Endothelial cell of umbilical vein (primary cell): ENCODE data around the gene PIGB. TPM values are rescaled to one million over a fixed set of nuclear protein-coding genes. Genes with fewer than 3 reads are reported as not detected.
A peak's percentile ranks its signal among the peaks of the same experiment; 100 is the strongest.

Experiments used
- BruUV-seq: library from RNA; stranded (reverse); fragments of 400-500 nt; replicated peaks from 2 replicates; lab custom pipeline; 2021; lab: Mats Ljungman, UMichigan
- CTCF ChIA-PET: fragments of 300-600, 350-600 bp; sonication (Branson Sonifier 250); formaldehyde crosslinking; loops from one replicate; lab custom pipeline; 2021; ENCODE audit warnings: antibody characterized with exemption, inconsistent platforms; lab: Charles Lee
- POLR2A ChIA-PET: fragments of 300-600, 350-600 bp; sonication (Branson Sonifier 250); formaldehyde crosslinking; loops from one replicate; lab custom pipeline; 2021; ENCODE audit warnings: antibody characterized with exemption, inconsistent platforms; lab: Charles Lee
- DNase-seq: peaks from one replicate; pipeline ENCODE4 v3.0.0-alpha.2; 2011; ENCODE audit warnings: low read depth, low spot score
- FAIRE-seq: peaks from 2 replicates; lab custom pipeline; 2011; peaks lifted over from hg19 to GRCh38; lab: Jason Lieb, UNC
- H2AFZ ChIP-seq: 2 replicates; pipeline ENCODE4 v1.6.0; 2012; ENCODE audit warnings: low read depth, low read length, control low read depth, inconsistent platforms
- H3K27ac ChIP-seq: 2 replicates; pipeline ENCODE4 v1.5.1; 2011; ENCODE audit warnings: low read depth, mild to moderate bottlenecking, control low read depth, low read length, moderate library complexity; ENCODE audit not compliant: insufficient read depth
- H3K27me3 ChIP-seq, 2 experiments: 2 replicates each; pipeline versions ENCODE4 v1.6.0 to v1.6.1; 2011; ENCODE audit warnings: low read length in 2 of 2, mixed read lengths in 1 of 2; ENCODE audit not compliant: control insufficient read depth in 2 of 2, insufficient read depth in 2 of 2
- H3K36me3 ChIP-seq, 2 experiments: 2 replicates in 1 of 2; 3 replicates in 1 of 2; pipeline ENCODE4 v1.5.1; 2011; ENCODE audit warnings: low read length in 2 of 2, mild to moderate bottlenecking in 1 of 2, moderate library complexity in 1 of 2; ENCODE audit not compliant: control insufficient read depth in 2 of 2, insufficient read depth in 2 of 2; ENCODE audit errors: extremely low read depth in 1 of 2
- H3K4me1 ChIP-seq: 3 replicates; pipeline ENCODE4 v1.5.1; 2011; ENCODE audit warnings: mild to moderate bottlenecking, low read length; ENCODE audit not compliant: control insufficient read depth, insufficient read depth; ENCODE audit errors: extremely low read depth
- H3K4me2 ChIP-seq: 2 replicates; pipeline ENCODE4 v1.6.1; 2011; ENCODE audit warnings: low read length, control low read depth, mixed read lengths; ENCODE audit not compliant: insufficient read depth
- H3K4me3 ChIP-seq, 3 experiments: fragments of 200-600 bp in 1 of 3; sonication (generic), shearing (Covaris generic) in 1 of 3; replicated peaks in 1 of 3; 2 replicates each; pipeline ENCODE4 v1.5.1; 2011 to 2016; ENCODE audit warnings: control low read depth in 3 of 3, low read length in 3 of 3, mild to moderate bottlenecking in 2 of 3, inconsistent platforms in 1 of 3, low read depth in 1 of 3, moderate library complexity in 1 of 3; ENCODE audit not compliant: insufficient read depth in 1 of 3
- H3K79me2 ChIP-seq: 2 replicates; pipeline ENCODE4 v1.6.0; 2012; ENCODE audit warnings: low read length, inconsistent platforms; ENCODE audit not compliant: control insufficient read depth, insufficient read depth
- H3K9ac ChIP-seq: replicated peaks from 2 replicates; pipeline ENCODE3; 2011; ENCODE audit warnings: low read length, control low read depth; ENCODE audit not compliant: insufficient read depth; ENCODE audit errors: extremely low read depth
- H3K9me1 ChIP-seq: replicated peaks from 3 replicates; pipeline ENCODE4 v1.6.0; 2011; ENCODE audit warnings: mild to moderate bottlenecking, low read length; ENCODE audit not compliant: control insufficient read depth, insufficient read depth; ENCODE audit errors: extremely low read depth
- H3K9me3 ChIP-seq: replicated peaks from 2 replicates; pipeline ENCODE4 v1.5.1; 2012; ENCODE audit warnings: low read length, inconsistent platforms; ENCODE audit not compliant: control insufficient read depth, insufficient read depth
- H4K20me1 ChIP-seq: replicated peaks from 2 replicates; pipeline ENCODE3; 2011; ENCODE audit warnings: mild to moderate bottlenecking, low read length; ENCODE audit not compliant: control insufficient read depth, insufficient read depth; ENCODE audit errors: extremely low read depth
- CTCF ChIP-seq, 2 donors: IDR thresholded peaks; 1 replicate in 1 of 2; 2 replicates in 1 of 2; pipeline ENCODE4 v1.5.1; 2011; ENCODE audit warnings: low read length in 2 of 2, mild to moderate bottlenecking in 2 of 2, moderate library complexity in 2 of 2, control low read depth in 1 of 2, inconsistent platforms in 1 of 2, low read depth in 1 of 2; ENCODE audit not compliant: insufficient read depth in 1 of 2; ENCODE audit errors: extremely low read depth in 1 of 2
- EZH2 ChIP-seq: IDR thresholded peaks from 2 replicates; pipeline ENCODE4 v1.6.1; 2012; ENCODE audit warnings: borderline replicate concordance, low read depth, mild to moderate bottlenecking, moderate library complexity, low read length, inconsistent platforms; ENCODE audit not compliant: severe bottlenecking
- FOS ChIP-seq: IDR thresholded peaks from 2 replicates; pipeline ENCODE4 v1.6.1; 2011; ENCODE audit warnings: mild to moderate bottlenecking, low read length, moderate library complexity, borderline replicate concordance; ENCODE audit not compliant: insufficient read depth
- GATA2 ChIP-seq: IDR thresholded peaks from 2 replicates; pipeline ENCODE4 v1.7.0; 2011; ENCODE audit warnings: low read depth, mild to moderate bottlenecking, moderate library complexity, mixed read lengths, low read length; ENCODE audit not compliant: insufficient read length, insufficient read depth
- JUN ChIP-seq: IDR thresholded peaks from 2 replicates; pipeline ENCODE4 v1.6.1; 2011; ENCODE audit warnings: borderline replicate concordance, low read depth; ENCODE audit not compliant: insufficient read length, insufficient read depth
- MYC ChIP-seq: IDR thresholded peaks from one replicate; pipeline ENCODE4 v1.6.1; 2011; ENCODE audit warnings: mild to moderate bottlenecking, low read depth, low read length
- POLR2A ChIP-seq: IDR thresholded peaks from 2 replicates; pipeline ENCODE4 v1.6.1; 2012; ENCODE audit warnings: low read depth, mild to moderate bottlenecking, control low read depth, low read length
- POLR2AphosphoS5 ChIP-seq: IDR thresholded peaks from 2 replicates; pipeline ENCODE4 v1.6.1; 2012; ENCODE audit warnings: low read depth, mild to moderate bottlenecking, control low read depth, low read length, moderate library complexity; ENCODE audit not compliant: insufficient read depth
- dilution Hi-C: fragments of 300-500 bp; cut with MboI; formaldehyde crosslinking; loops from one replicate; pipeline ENCODE4 v1.15.0; 2019; ENCODE audit warnings: low sequenced_read_pairs; ENCODE audit not compliant: extremely low pct_ligation_motif_present
- intact Hi-C: fragments of 100-400 bp; cut with micrococcal nuclease; formaldehyde crosslinking; loops from one replicate; pipeline ENCODE4 v1.10.0; 2022
- polyA plus RNA-seq, 4 experiments: library from polyadenylated mRNA; depleted of rRNA in 3 of 4; stranded (reverse) in 3 of 4; unstranded in 1 of 4; fragments of >200 nt; gene quantifications; 2 replicates each; pipeline versions ENCODE4 v1.2.1 to v1.2.3, GENCODE V29; 2011 to 2012; ENCODE audit warnings: missing spikeins in 1 of 4
- total RNA-seq: library from RNA; stranded (reverse); gene quantifications from 2 replicates; pipeline ENCODE4 v1.2.3, GENCODE V29; 2021
- TF ChIP-seq, protein P1 (sequence below): IDR thresholded peaks from 2 replicates; pipeline ENCODE4 v1.6.1; 2011; ENCODE audit not compliant: insufficient read depth, insufficient read length

PIGB gene
- total and polyA plus RNA-seq, 2 donors (not counting 3 experiments of a cell fraction or from before 2014, with no cell fraction given): 14.1 to 23.9 TPM

- Histone ChIP-seq H4K20me1 (no peaks in the 10 kb centered on the region), H3K9me3 (no peaks in the 10 kb centered on the region), H3K9me1 (peaks cover under 1% of the 10 kb centered on the region), H2AFZ (no peak overlapping the region), H3K4me1 (peaks cover 39% of the 10 kb centered on the region), H3K4me3 (no peak overlapping the region), H3K79me2 (peaks cover 8% of the 10 kb centered on the region), H3K4me2 (peak overlapping the region; percentile 35), H3K27me3 (no peaks in the 10 kb centered on the region), H3K9ac (no peak overlapping the region), H3K27ac (peak overlapping the region; percentile 6), H3K36me3 (no peaks in the 10 kb centered on the region)
- intact Hi-C loops: loop anchor here (1.0 kb wide), 1 partner anchor 51 kb away; no protein-coding TSS in a partner anchor
- FAIRE-seq (no peak), DNase-seq (no peak)
- TF ChIP-seq MYC (no peak), FOS (no peak), JUN (no peak), EZH2 (no peak), POLR2A (no peak), GATA2 (no peak), CTCF (IDR thresholded peaks at IDR 0.05; ENCODE audit: extremely low read depth in 1 of 2, insufficient read depth in 1 of 2, low read depth in 1 of 2, low read length in 2 of 2) (no peak), POLR2AphosphoS5 (no peak)
- TF ChIP-seq, protein P1, sequence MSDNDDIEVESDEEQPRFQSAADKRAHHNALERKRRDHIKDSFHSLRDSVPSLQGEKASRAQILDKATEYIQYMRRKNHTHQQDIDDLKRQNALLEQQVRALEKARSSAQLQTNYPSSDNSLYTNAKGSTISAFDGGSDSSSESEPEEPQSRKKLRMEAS: no peak
- ChIA-PET CTCF (interaction anchor here (0.6 to 1.7 kb wide), 13 partner anchors 9 to 772 kb away, joined by 3 to 8 read pairs (median 3); partner anchors contain the start of genes PIERCE2, PIGB and PIGBOS1), POLR2A (no interaction called here)
- no TSS peak for BruUV-seq
- dilution Hi-C loops: no loop called here
Measured at GRCh38 chr15:55281517-55282228, 37.3 kb upstream of the PIGB start.
